PC-3 (cell line): ENCODE data around the gene SLC35F3. TPM values are rescaled to one million over a fixed set of nuclear protein-coding genes. Genes with fewer than 3 reads are reported as not detected.

ENCODE experiments used
- ATAC-seq: fragments of 200-7000 bp; cut with Tn5 transposase; 2 replicates; pipeline ENCODE4 v1.9.1; 2020; ENCODE audit warnings: mild to moderate bottlenecking, moderate library complexity
- BruUV-seq: library from RNA; stranded (reverse); fragments of 400-500 nt; replicated peaks from 2 replicates; lab custom pipeline; 2021; lab: Mats Ljungman, UMichigan
- CTCF ChIA-PET: fragments of 300-600 bp; sonication (Branson Sonifier 250); formaldehyde crosslinking; loops from one replicate; lab custom pipeline; 2022; ENCODE audit warnings: antibody characterized with exemption; lab: Charles Lee
- POLR2A ChIA-PET: fragments of 300-600 bp; sonication (Branson Sonifier 250); formaldehyde crosslinking; loops from one replicate; lab custom pipeline; 2022; ENCODE audit warnings: antibody characterized with exemption; ENCODE audit not compliant: unreplicated experiment; lab: Charles Lee
- DNase-seq: peaks from one replicate; pipeline ENCODE4 v3.0.0-alpha.2; 2015
- H2AFZ ChIP-seq: fragments of 300-600 bp; sonication (generic); 2 replicates; pipeline ENCODE4 v1.6.0; 2016; ENCODE audit warnings: antibody characterized with exemption, low read length
- H3F3A ChIP-seq: fragments of 300-600 bp; sonication (generic); one replicate; pipeline ENCODE4 v1.6.0; 2017; ENCODE audit warnings: antibody characterized with exemption, low read length, control low read depth, mild to moderate bottlenecking; ENCODE audit not compliant: unreplicated experiment
- H3K27ac ChIP-seq: fragments of 300-600 bp; sonication (generic); 2 replicates; pipeline ENCODE4 v1.5.1; 2016; ENCODE audit warnings: mild to moderate bottlenecking, low read length
- H3K27me3 ChIP-seq: fragments of 300-600 bp; sonication (generic); 2 replicates; pipeline ENCODE4 v1.6.1; 2016; ENCODE audit warnings: low read length, mixed read lengths
- H3K36me3 ChIP-seq: fragments of 300-600 bp; sonication (generic); 2 replicates; pipeline ENCODE4 v1.6.1; 2016; ENCODE audit warnings: low read depth, mixed run types, low read length, mixed read lengths
- H3K4me1 ChIP-seq: fragments of 300-600 bp; sonication (generic); 2 replicates; pipeline ENCODE4 v1.5.1; 2016; ENCODE audit warnings: low read length; ENCODE audit not compliant: insufficient read depth
- H3K4me2 ChIP-seq: fragments of 300-600 bp; sonication (generic); 2 replicates; pipeline ENCODE4 v1.6.0; 2016; ENCODE audit warnings: low read length
- H3K4me3 ChIP-seq: fragments of 300-600 bp; sonication (generic); 2 replicates; pipeline ENCODE4 v1.5.1; 2016; ENCODE audit warnings: mild to moderate bottlenecking, low read length, mixed read lengths
- H3K79me2 ChIP-seq: fragments of 300-600 bp; sonication (generic); 2 replicates; pipeline ENCODE4 v1.6.1; 2017; ENCODE audit warnings: low read length, mixed read lengths
- H3K9ac ChIP-seq: fragments of 300-600 bp; sonication (generic); 2 replicates; pipeline ENCODE4 v1.6.0; 2016; ENCODE audit warnings: mild to moderate bottlenecking, low read length
- H3K9me2 ChIP-seq: fragments of 300-600 bp; sonication (generic); replicated peaks from 2 replicates; pipeline ENCODE4 v1.6.1; 2016; ENCODE audit warnings: mixed run types, low read length, mixed read lengths
- H3K9me3 ChIP-seq: fragments of 300-600 bp; sonication (generic); 2 replicates; pipeline ENCODE4 v1.6.1; 2016; ENCODE audit warnings: low read length, mixed read lengths
- H4K20me1 ChIP-seq: fragments of 300-600 bp; sonication (generic); 2 replicates; pipeline ENCODE4 v1.6.1; 2016; ENCODE audit warnings: low read length, mixed read lengths
- EZH2 ChIP-seq: fragments of 300-600 bp; sonication (generic); IDR thresholded peaks from one replicate; pipeline ENCODE4 v1.6.1; 2017; ENCODE audit warnings: antibody characterized with exemption, mild to moderate bottlenecking, low read length; ENCODE audit not compliant: unreplicated experiment
- EZH2phosphoT487 ChIP-seq: fragments of 300-600 bp; sonication (generic); IDR thresholded peaks from 2 replicates; pipeline ENCODE4 v1.6.1; 2018; ENCODE audit warnings: mild to moderate bottlenecking, antibody characterized with exemption, low read length, borderline replicate concordance
- intact Hi-C: fragments of 100-400 bp; cut with micrococcal nuclease; formaldehyde crosslinking; loops from 2 replicates; pipeline ENCODE4 v1.9.0; 2023
- total RNA-seq: library from RNA; depleted of rRNA; stranded (reverse); fragments of >200 nt; gene quantifications from 2 replicates; pipeline ENCODE4 v1.2.3, GENCODE V29; 2014
- TF ChIP-seq, protein P1 (sequence below): fragments of 300-600 bp; sonication (generic); conservative IDR thresholded peaks from 2 replicates; pipeline ENCODE4 v1.5.1; 2017; ENCODE audit warnings: antibody characterized with exemption, low read depth, mild to moderate bottlenecking, low read length

SLC35F3 gene
- total RNA-seq, 1 experiment from 2014 or later, result 17.7 TPM

- BruUV-seq, result no TSS peak
- H3F3A ChIP-seq, result no peaks in the 10 kb centered on the region
- no peak overlapping the region for H3K9ac ChIP-seq
- ChIA-PET POLR2A (no interaction called here), CTCF (interaction anchor here (2.3 kb wide), 1 partner anchor 97 kb away, joined by 12 read pairs; no protein-coding TSS in a partner anchor)
- no peak overlapping the region for H2AFZ ChIP-seq
- no peak overlapping the region for H3K27ac ChIP-seq
- no peak overlapping the region; the same call in 1 of the 2 replicates for H3K4me3 ChIP-seq
- peak; percentile 73 for DNase-seq
- H3K4me2 ChIP-seq, result peak overlapping the region; percentile 82
- intact Hi-C loops, result no loop called here
- H3K9me3 ChIP-seq, result no peaks in the 10 kb centered on the region
- H3K4me1 ChIP-seq, result peaks cover 23% of the 10 kb centered on the region
- 0 out of 2 replicates have a peak, but pooled peaks cover 8% of the 10 kb centered on the region for H4K20me1 ChIP-seq
- no peaks in the 10 kb centered on the region for H3K9me2 ChIP-seq
- ATAC-seq, result peak; percentile 23
- no peaks in the 10 kb centered on the region for H3K36me3 ChIP-seq
- no peaks in the 10 kb centered on the region for H3K79me2 ChIP-seq
- H3K27me3 ChIP-seq, result no peaks in the 10 kb centered on the region
- no peak for TF ChIP-seq EZH2phosphoT487
- TF ChIP-seq, protein P1, sequence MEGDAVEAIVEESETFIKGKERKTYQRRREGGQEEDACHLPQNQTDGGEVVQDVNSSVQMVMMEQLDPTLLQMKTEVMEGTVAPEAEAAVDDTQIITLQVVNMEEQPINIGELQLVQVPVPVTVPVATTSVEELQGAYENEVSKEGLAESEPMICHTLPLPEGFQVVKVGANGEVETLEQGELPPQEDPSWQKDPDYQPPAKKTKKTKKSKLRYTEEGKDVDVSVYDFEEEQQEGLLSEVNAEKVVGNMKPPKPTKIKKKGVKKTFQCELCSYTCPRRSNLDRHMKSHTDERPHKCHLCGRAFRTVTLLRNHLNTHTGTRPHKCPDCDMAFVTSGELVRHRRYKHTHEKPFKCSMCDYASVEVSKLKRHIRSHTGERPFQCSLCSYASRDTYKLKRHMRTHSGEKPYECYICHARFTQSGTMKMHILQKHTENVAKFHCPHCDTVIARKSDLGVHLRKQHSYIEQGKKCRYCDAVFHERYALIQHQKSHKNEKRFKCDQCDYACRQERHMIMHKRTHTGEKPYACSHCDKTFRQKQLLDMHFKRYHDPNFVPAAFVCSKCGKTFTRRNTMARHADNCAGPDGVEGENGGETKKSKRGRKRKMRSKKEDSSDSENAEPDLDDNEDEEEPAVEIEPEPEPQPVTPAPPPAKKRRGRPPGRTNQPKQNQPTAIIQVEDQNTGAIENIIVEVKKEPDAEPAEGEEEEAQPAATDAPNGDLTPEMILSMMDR, result peak; percentile 76
- no peak for TF ChIP-seq EZH2
These were observed 308.5 kb downstream of the SLC35F3 start for GRCh38 chr1:234212764-234213657.

GRCh38 chr1:234213658-234214128 is 309.2 kb downstream of the SLC35F3 start:
- H3K79me2 ChIP-seq, result no peaks in the 10 kb centered on the region
- intact Hi-C loops, result no loop called here
- DNase-seq, result no peak
- no peak overlapping the region for H3K27ac ChIP-seq
- no peak for ATAC-seq
- no peaks in the 10 kb centered on the region for H3K9me3 ChIP-seq
- ChIA-PET POLR2A (no interaction called here), CTCF (interaction anchor here (2.3 kb wide), 1 partner anchor 96 kb away, joined by 12 read pairs; no protein-coding TSS in a partner anchor)
- no TSS peak for BruUV-seq
- H3K9me2 ChIP-seq, result no peaks in the 10 kb centered on the region
- H3K4me1 ChIP-seq, result peaks cover 17% of the 10 kb centered on the region
- H3K36me3 ChIP-seq, result no peaks in the 10 kb centered on the region
- peak overlapping the region; percentile 82 for H3K4me2 ChIP-seq
- TF ChIP-seq, protein P1, result no peak
- TF ChIP-seq EZH2 (no peak), EZH2phosphoT487 (no peak)
- H3K9ac ChIP-seq, result no peak overlapping the region; the same call in 1 of the 2 replicates
- H4K20me1 ChIP-seq, result 0 out of 2 replicates have a peak, but pooled peaks cover 8% of the 10 kb centered on the region
- H3K27me3 ChIP-seq, result no peaks in the 10 kb centered on the region
- H3F3A ChIP-seq, result no peaks in the 10 kb centered on the region
- H2AFZ ChIP-seq, result peak overlapping the region; percentile 75
- peak overlapping the region; percentile 60 for H3K4me3 ChIP-seq
